Endodermal cell (in vitro differentiated cells): ENCODE results near the gene ARHGEF11. TPM values are rescaled to one million over a fixed set of nuclear protein-coding genes. Genes with fewer than 3 reads are reported as not detected.
"Not testable (repeated sequence)": the region's sequence is repeated elsewhere in the genome, so short reads cannot be mapped to it uniquely, and the experiment has no call there.

Experiments
- DNase-seq: peaks from one replicate; pipeline ENCODE4 v3.0.0-alpha.2; 2017
- H3K27ac ChIP-seq: 2 replicates; pipeline ENCODE4 v1.5.1; 2013; ENCODE audit warnings: mild to moderate bottlenecking, low read depth, low read length, moderate library complexity
- H3K27me3 ChIP-seq: 2 replicates; pipeline ENCODE4 v1.6.1; 2013; ENCODE audit warnings: mild to moderate bottlenecking, low read length, moderate library complexity; ENCODE audit not compliant: insufficient read depth, control insufficient read depth, poor library complexity, severe bottlenecking
- H3K36me3 ChIP-seq: 2 replicates; pipeline ENCODE4 v1.7.0; 2013; ENCODE audit warnings: mild to moderate bottlenecking, low read length, moderate library complexity; ENCODE audit not compliant: control insufficient read depth, insufficient read depth
- H3K4me1 ChIP-seq: one replicate; pipeline ENCODE4 v1.7.0; 2013; ENCODE audit warnings: low read length; ENCODE audit not compliant: control insufficient read depth, insufficient read depth
- H3K4me3 ChIP-seq: 2 replicates; pipeline ENCODE4 v1.5.1; 2013; ENCODE audit warnings: mild to moderate bottlenecking, low read length, moderate library complexity
- H3K9ac ChIP-seq: 2 replicates; pipeline ENCODE4 v1.6.1; 2013; ENCODE audit warnings: mild to moderate bottlenecking, low read length, moderate library complexity; ENCODE audit not compliant: poor library complexity, severe bottlenecking; ENCODE audit errors: extremely low read depth
- H3K9me3 ChIP-seq: 2 replicates; pipeline ENCODE4 v1.6.1; 2013; ENCODE audit warnings: mild to moderate bottlenecking, low read length, moderate library complexity; ENCODE audit not compliant: control insufficient read depth
- H3K27ac Mint-ChIP-seq: 2 replicates; pipeline ENCODE4 v1.8.0; 2020; ENCODE audit warnings: mixed read lengths
- H3K27me3 Mint-ChIP-seq: 2 replicates; pipeline ENCODE4 v1.8.0; 2021; ENCODE audit warnings: mild to moderate bottlenecking, mixed read lengths; ENCODE audit not compliant: insufficient read depth
- H3K36me3 Mint-ChIP-seq: 2 replicates; pipeline ENCODE4 v1.8.0; 2020; ENCODE audit warnings: low read depth, mixed read lengths
- H3K4me1 Mint-ChIP-seq: 2 replicates; pipeline ENCODE4 v1.8.0; 2020; ENCODE audit warnings: mixed read lengths
- H3K4me3 Mint-ChIP-seq: 2 replicates; pipeline ENCODE4 v1.8.0; 2020; ENCODE audit warnings: mild to moderate bottlenecking, moderate library complexity, mixed read lengths
- H3K9me3 Mint-ChIP-seq: 2 replicates; pipeline ENCODE4 v1.8.0; 2020; ENCODE audit warnings: mild to moderate bottlenecking, mixed read lengths
- CTCF ChIP-seq: fragments of 200-600 bp; sonication (generic); conservative IDR thresholded peaks from 2 replicates; pipeline ENCODE4 v1.5.0; 2021; ENCODE audit warnings: antibody characterized with exemption, mild to moderate bottlenecking
- WGBS, 2 experiments: methylation state at CpG; one replicate each; pipeline versions ENCODE4 v1.1.5 to v1.1.7; 2013; ENCODE audit warnings: missing lambda C conversion rate in 2 of 2, mixed read lengths in 1 of 2; ENCODE audit not compliant: insufficient coverage in 1 of 2, insufficient read length in 1 of 2; 5-methylcytosine and 5-hydroxymethylcytosine counted together
- total RNA-seq, 2 donors: library from RNA; stranded (reverse); fragmentation: NEBNext Ultra II Directional in 1 of 2; extraction: Animal tissue kit (Norgen Biotek cat#: 25700) in 1 of 2; gene quantifications; 2 replicates in 1 of 2; 3 replicates in 1 of 2; pipeline ENCODE4 v1.2.1, GENCODE V29; 2021

Gene ARHGEF11
- total RNA-seq, 2 donors from 2014 or later, result 54.2 to 56.5 TPM

GRCh38 chr1:156929596-156930238 lies 115.8 kb downstream of the ARHGEF11 start:
- H3K27ac ChIP-seq, result no peak overlapping the region
- WGBS, 2 experiments, result 80 to 84% methylated on average over 3 to 6 of the region's 6 CpGs
- no peak for TF ChIP-seq CTCF
- Mint-ChIP-seq H3K9me3 (no peaks in the 10 kb centered on the region), H3K36me3 (peaks cover 10% of the 10 kb centered on the region), H3K27ac (no peak overlapping the region), H3K4me3 (no peak overlapping the region), H3K4me1 (peaks cover 14% of the 10 kb centered on the region), H3K27me3 (peaks cover 65% of the 10 kb centered on the region)
- no peak overlapping the region for H3K9ac ChIP-seq
- H3K27me3 ChIP-seq, result peaks cover 51% of the 10 kb centered on the region
- H3K4me1 ChIP-seq, result no peaks in the 10 kb centered on the region
- no peak for DNase-seq
- peaks cover 7% of the 10 kb centered on the region for H3K36me3 ChIP-seq
- no peak overlapping the region for H3K4me3 ChIP-seq
- H3K9me3 ChIP-seq, result no peaks in the 10 kb centered on the region

- WGBS, 2 experiments, result 13 to 19% methylated on average over 3 to 4 of the region's 4 CpGs
- no peaks in the 10 kb centered on the region for H3K4me1 ChIP-seq
- H3K36me3 Mint-ChIP-seq, result no peaks in the 10 kb centered on the region
- peak overlapping the region; percentile 49 for H3K4me3 Mint-ChIP-seq
- H3K9ac ChIP-seq, result no peak overlapping the region
- H3K27ac Mint-ChIP-seq, result no peak overlapping the region
- TF ChIP-seq CTCF, result peak; percentile 13
- H3K4me1 Mint-ChIP-seq, result peaks cover 10% of the 10 kb centered on the region
- no peak overlapping the region for H3K4me3 ChIP-seq
- H3K27me3 Mint-ChIP-seq, result peaks cover 81% of the 10 kb centered on the region
- DNase-seq, result no peak
- peaks cover 67% of the 10 kb centered on the region for H3K27me3 ChIP-seq
- H3K36me3 ChIP-seq, result no peaks in the 10 kb centered on the region
- no peak overlapping the region for H3K27ac ChIP-seq
- no peaks in the 10 kb centered on the region for H3K9me3 Mint-ChIP-seq
- H3K9me3 ChIP-seq, result no peaks in the 10 kb centered on the region
These were observed 117.4 kb downstream of the ARHGEF11 start for GRCh38 chr1:156928043-156928602.

GRCh38 chr1:156927215-156928042 lies 118.1 kb downstream of the ARHGEF11 start:
- WGBS, 2 experiments, result 5 to 7% methylated on average over 33 to 64 of the region's 64 CpGs
- Histone ChIP-seq H3K27ac (no peak overlapping the region), H3K9me3 (no peaks in the 10 kb centered on the region), H3K4me3 (peak overlapping the region; percentile 71), H3K27me3 (peaks cover 74% of the 10 kb centered on the region), H3K36me3 (no peaks in the 10 kb centered on the region), H3K9ac (no peak overlapping the region), H3K4me1 (no peaks in the 10 kb centered on the region)
- peak; percentile 88 for TF ChIP-seq CTCF
- Mint-ChIP-seq H3K9me3 (no peaks in the 10 kb centered on the region), H3K36me3 (no peaks in the 10 kb centered on the region), H3K4me1 (peaks cover 10% of the 10 kb centered on the region), H3K4me3 (peak overlapping the region; percentile 49), H3K27me3 (peaks cover 88% of the 10 kb centered on the region), H3K27ac (no peak overlapping the region)
- DNase-seq, result peak; percentile 97

- not testable (repeated sequence) for H3K36me3 ChIP-seq, H3K4me3 ChIP-seq, H3K36me3 Mint-ChIP-seq, H3K9me3 ChIP-seq, H3K9ac ChIP-seq, DNase-seq, H3K9me3 Mint-ChIP-seq, H3K4me1 ChIP-seq, H3K27ac ChIP-seq, H3K27ac Mint-ChIP-seq
- H3K27me3 Mint-ChIP-seq, result peaks cover 95% of the 10 kb centered on the region
- peak overlapping the region; percentile 49 for H3K4me3 Mint-ChIP-seq
- H3K27me3 ChIP-seq, result peaks cover 81% of the 10 kb centered on the region
- peaks cover 10% of the 10 kb centered on the region for H3K4me1 Mint-ChIP-seq
- WGBS, 2 experiments, result 86 to 92% methylated on average over 6 of the region's 6 CpGs
These were observed 118.8 kb downstream of the ARHGEF11 start for GRCh38 chr1:156926695-156927094.
